GM12872 (cell line): ENCODE measurements around the gene GABBR2.

Experiments
- TF ChIP-seq, protein P1 (sequence below): IDR thresholded peaks from 3 replicates; pipeline ENCODE4 v1.5.1; 2011; ENCODE audit warnings: low read depth, mild to moderate bottlenecking, low read length, moderate library complexity; ENCODE audit not compliant: insufficient read depth

The GABBR2 gene

DNA sequence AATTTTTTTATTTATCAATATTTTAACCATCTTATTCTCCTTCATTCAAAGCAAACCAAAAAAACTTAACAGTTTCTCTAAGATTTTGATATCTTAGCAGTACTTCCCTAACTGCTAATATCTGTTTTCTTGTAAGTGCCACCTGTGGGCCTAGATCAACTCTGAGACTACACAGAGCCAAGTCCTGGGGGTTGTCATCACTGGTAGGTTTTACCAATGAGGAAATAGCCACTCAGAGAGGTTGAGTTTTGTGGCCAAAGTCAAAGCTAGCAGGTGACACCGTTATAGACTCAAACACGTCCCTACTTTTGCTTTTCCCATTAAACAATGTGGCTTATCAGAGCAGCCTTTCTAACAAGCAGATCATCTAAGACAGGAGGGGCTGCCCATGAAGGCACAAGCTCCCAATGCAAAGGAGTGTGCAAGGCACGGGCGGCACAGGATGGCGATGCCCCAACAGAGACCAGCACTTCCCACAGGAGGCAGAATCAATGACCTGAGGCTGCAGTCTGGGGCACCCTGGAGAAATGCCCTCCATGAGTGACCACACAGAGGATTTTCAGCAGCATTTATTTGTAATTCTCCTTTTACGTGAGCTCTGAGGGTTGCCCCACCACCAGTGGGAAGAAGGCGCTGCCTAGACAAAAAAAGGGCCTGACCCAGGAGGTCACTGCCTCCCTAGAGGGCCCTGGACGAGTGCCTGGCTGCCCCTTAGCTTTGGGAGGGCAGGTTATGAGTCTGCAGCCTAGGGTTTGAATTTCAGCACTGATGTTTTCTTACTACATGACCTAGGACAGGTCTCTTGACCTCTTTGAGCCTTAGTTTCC lies 460.7 kb downstream of the GABBR2 start:
- TF ChIP-seq, protein P1, sequence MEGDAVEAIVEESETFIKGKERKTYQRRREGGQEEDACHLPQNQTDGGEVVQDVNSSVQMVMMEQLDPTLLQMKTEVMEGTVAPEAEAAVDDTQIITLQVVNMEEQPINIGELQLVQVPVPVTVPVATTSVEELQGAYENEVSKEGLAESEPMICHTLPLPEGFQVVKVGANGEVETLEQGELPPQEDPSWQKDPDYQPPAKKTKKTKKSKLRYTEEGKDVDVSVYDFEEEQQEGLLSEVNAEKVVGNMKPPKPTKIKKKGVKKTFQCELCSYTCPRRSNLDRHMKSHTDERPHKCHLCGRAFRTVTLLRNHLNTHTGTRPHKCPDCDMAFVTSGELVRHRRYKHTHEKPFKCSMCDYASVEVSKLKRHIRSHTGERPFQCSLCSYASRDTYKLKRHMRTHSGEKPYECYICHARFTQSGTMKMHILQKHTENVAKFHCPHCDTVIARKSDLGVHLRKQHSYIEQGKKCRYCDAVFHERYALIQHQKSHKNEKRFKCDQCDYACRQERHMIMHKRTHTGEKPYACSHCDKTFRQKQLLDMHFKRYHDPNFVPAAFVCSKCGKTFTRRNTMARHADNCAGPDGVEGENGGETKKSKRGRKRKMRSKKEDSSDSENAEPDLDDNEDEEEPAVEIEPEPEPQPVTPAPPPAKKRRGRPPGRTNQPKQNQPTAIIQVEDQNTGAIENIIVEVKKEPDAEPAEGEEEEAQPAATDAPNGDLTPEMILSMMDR, result no peak

DNA sequence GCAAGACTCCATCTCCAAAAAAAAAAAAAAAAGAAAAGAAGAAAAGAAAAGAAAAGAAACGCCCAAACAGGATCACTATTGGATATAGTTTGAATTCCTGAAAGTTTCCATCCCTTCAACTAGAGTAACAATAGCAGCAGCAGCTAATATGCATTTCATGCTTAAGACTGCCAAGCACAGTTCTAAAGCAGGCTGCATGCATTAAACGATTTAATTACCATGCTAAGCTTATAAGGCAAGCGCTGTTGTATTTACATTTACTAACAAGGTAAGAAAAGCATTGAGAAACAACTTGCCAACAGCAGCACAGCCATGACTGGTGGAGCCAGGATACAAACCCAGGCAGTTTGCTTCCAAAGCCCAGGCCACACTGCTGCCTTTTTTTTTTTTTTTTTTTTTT lies 466.3 kb downstream of the GABBR2 start:
- TF ChIP-seq, protein P1, result no peak

DNA sequence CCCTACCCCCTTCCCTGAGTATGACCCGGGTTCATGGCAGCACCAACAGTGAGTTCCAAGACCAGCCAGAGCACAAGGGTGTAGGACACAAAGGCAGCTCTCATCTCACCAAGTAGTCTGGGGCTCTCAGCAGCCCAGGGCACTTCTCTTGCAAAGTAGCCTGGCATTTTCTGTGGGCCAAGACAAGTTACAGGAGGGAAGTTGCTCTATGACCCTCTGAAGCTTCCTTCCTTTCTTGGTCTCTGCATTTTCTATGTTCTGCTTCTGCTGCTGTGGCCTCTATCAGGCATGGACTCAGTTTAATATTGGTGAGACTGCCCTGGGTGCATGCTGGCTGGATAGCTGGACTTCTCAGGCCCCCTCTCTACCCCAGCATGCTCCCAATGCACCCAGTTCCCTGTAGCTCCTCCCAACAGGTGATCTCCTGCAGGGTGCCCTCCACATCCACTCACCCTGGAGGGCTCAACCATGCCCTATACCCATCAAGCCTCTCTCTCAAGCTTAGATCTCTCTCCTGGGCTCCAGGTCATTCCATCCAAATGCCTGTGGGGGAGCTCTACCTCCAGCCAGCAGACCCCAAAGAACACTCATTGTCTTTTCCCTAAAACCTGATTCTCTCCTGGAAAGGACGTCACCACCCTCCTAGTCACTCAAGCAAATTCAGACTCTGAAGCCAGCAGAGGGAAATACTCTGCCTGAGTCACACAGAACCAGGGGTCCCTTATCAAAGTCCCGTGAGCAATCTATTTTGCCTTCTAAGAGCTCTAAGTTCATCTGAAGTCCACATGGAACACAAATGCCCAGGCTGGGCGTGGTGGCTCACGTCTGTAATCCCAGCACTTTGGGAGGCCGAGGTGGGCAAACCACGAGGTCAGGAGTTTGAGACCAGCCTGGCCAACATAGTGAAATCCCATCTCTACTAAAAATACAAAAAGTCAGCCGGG lies 467.1 kb downstream of the GABBR2 start:
- TF ChIP-seq, protein P1, result peak; percentile 34; the same call in 1 of the 3 replicates

DNA sequence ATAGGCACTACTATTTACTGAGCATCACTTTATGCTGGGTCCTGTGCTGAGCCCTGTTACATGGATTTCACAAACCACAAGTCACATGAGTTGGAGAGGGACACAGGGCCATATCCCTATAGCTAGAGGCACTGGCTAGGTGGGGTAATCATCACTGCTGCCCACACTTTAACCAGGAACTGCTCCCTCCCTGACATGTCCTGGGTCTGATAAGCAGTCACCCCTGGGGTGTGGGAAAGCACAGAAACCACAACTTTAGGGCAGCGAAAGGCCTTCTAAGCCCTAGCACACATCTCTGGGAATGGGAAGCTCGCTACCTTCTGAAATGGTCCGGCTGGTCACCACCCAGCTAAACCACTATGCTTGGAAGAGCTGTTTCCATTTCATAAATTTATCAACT lies 468.3 kb downstream of the GABBR2 start:
- TF ChIP-seq, protein P1, result no peak
